ENCODE results near the gene MINK1.

Gene MINK1

DNA sequence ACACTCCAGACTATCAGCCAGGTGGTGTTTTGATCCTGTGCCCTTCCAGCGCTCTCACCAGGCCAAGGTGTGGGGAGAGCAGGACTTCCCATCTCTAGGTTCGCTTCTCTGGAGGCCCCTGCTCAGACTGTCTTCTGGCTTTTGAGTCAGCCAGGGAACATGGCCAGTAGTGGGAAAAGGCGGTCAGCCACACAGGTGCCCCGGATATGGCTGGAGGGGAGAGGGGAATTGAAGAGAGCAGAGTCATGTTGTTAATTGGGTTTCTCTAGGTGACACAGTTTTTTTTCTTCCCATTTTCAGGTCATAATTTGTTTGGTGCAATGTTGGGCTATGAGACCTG is 1.5 kb downstream of the MINK1 start:
- DNase-seq (ENCODE audit: low read depth): no peak
- TF ChIP-seq, protein P1, sequence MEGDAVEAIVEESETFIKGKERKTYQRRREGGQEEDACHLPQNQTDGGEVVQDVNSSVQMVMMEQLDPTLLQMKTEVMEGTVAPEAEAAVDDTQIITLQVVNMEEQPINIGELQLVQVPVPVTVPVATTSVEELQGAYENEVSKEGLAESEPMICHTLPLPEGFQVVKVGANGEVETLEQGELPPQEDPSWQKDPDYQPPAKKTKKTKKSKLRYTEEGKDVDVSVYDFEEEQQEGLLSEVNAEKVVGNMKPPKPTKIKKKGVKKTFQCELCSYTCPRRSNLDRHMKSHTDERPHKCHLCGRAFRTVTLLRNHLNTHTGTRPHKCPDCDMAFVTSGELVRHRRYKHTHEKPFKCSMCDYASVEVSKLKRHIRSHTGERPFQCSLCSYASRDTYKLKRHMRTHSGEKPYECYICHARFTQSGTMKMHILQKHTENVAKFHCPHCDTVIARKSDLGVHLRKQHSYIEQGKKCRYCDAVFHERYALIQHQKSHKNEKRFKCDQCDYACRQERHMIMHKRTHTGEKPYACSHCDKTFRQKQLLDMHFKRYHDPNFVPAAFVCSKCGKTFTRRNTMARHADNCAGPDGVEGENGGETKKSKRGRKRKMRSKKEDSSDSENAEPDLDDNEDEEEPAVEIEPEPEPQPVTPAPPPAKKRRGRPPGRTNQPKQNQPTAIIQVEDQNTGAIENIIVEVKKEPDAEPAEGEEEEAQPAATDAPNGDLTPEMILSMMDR (IDR thresholded peaks at IDR 0.05; ENCODE audit: low read depth, low read length): no peak
- TF ChIP-seq POLR2A (IDR thresholded peaks at IDR 0.05; ENCODE audit: extremely low read depth, insufficient read length) (no peak), MYC (IDR thresholded peaks at IDR 0.05; ENCODE audit: low read depth, low read length) (no peak)
- TF ChIP-seq, protein P2, sequence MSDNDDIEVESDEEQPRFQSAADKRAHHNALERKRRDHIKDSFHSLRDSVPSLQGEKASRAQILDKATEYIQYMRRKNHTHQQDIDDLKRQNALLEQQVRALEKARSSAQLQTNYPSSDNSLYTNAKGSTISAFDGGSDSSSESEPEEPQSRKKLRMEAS (IDR thresholded peaks at IDR 0.05; ENCODE audit: low read depth, low read length): no peak
- H3K4me3 ChIP-seq (ENCODE audit: low read depth, low read length): peak overlapping the region; percentile 71

DNA sequence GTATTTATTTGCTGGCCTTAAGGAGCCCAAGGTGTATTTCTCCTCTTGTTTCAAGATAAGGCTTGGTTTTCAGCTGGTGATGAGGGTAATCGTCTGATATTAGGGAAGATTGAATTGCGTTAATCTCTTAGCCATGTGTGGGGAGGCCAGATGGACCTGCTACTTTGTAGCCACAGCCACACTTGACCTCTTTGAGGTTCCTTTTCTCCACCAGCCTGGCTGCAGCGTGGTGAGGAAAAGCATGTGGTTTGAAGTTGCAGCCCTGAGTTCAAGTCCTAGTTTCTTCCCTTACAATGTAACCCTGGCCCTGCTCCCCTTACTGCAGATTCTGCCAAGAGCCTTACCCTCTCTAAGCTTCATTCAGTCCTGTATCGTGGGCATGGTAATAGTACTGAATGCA is 3.1 kb downstream of the MINK1 start:
- DNase-seq (ENCODE audit: low read depth): no peak
- TF ChIP-seq POLR2A (IDR thresholded peaks at IDR 0.05; ENCODE audit: extremely low read depth, insufficient read length) (no peak), MYC (IDR thresholded peaks at IDR 0.05; ENCODE audit: low read depth, low read length) (no peak)
- TF ChIP-seq, protein P2 (IDR thresholded peaks at IDR 0.05; ENCODE audit: low read depth, low read length): no peak
- TF ChIP-seq, protein P1 (IDR thresholded peaks at IDR 0.05; ENCODE audit: low read depth, low read length): no peak

DNA sequence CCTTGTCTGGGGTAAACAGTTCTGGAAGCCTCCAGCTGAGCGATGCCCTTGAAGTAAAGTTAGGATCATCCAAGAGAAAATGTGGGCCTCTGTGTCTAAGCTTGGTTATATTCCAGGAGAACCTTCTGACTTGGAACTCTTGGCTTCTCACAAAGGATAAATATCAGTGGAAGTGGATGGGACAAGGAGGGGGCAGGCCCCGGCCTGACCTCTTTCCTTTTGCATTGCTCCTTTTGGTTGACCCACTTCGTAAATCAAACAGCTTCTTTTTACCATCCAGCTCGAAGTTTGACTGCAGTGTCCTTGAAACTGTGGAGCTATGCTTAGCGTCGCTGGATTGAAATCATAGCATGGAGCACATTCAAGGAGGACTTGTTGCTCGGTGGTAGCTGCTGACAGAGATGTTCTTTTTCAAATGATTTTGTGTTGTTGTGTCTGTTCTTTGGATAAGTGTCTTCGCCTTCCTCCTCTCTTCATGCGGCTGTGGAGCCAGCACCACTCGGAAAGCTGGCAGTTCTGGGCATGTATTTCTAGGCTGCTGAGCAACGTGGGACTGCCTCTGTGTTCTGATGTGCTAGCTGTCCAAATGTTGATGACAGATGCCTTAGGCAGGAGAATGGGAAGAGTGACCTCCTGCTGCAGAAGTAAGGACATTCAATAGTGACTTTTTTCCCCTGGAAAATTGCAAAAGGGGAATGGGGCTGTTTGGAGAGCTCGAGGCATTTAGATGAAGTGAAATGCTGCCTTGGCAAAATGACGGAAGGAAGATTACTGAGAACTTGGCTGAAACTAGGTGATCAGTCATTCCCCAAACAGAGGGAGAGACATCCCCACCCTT is 4.5 kb downstream of the MINK1 start:
- no peak for DNase-seq (ENCODE audit: low read depth)
- no peak overlapping the region for H3K4me3 ChIP-seq (ENCODE audit: low read depth, low read length)
- TF ChIP-seq MYC (IDR thresholded peaks at IDR 0.05; ENCODE audit: low read depth, low read length): no peak
- TF ChIP-seq, protein P1 (IDR thresholded peaks at IDR 0.05; ENCODE audit: low read depth, low read length): no peak
- TF ChIP-seq POLR2A (IDR thresholded peaks at IDR 0.05; ENCODE audit: extremely low read depth, insufficient read length): no peak
- TF ChIP-seq, protein P2 (IDR thresholded peaks at IDR 0.05; ENCODE audit: low read depth, low read length): no peak

More for the DNA sequence above, 3.1 kb downstream of the MINK1 start:
- no peak overlapping the region for H3K4me3 ChIP-seq (ENCODE audit: low read depth, low read length)

DNA sequence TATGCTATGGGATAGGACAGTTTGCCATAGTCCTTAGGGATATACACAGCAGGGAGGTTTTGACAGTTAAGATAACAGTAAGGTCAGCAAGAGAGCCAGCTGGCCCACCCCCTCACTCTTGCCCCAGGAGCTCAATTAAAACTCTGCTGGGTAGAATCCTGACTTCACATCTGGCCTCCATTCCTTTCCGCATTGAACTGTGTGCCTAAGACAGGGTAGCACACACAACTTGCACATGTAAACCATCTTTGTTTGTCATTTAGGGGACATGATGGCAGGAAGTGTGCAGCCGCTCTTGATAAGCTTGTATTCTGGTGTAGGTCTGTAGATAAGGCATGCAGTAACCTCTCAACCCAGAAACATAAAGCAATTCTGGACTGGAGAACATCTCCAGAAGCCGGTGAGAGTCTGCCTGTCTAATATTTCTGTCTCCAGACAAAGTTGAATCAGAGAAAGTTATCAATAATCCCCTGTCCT is 5.2 kb downstream of the MINK1 start:
- no peak overlapping the region for H3K4me3 ChIP-seq (ENCODE audit: low read depth, low read length)
- no peak for DNase-seq (ENCODE audit: low read depth)
- TF ChIP-seq MYC (IDR thresholded peaks at IDR 0.05; ENCODE audit: low read depth, low read length): no peak
- TF ChIP-seq, protein P1 (IDR thresholded peaks at IDR 0.05; ENCODE audit: low read depth, low read length): no peak
- TF ChIP-seq, protein P2 (IDR thresholded peaks at IDR 0.05; ENCODE audit: low read depth, low read length): no peak
- no peak for TF ChIP-seq POLR2A (IDR thresholded peaks at IDR 0.05; ENCODE audit: extremely low read depth, insufficient read length)

DNA sequence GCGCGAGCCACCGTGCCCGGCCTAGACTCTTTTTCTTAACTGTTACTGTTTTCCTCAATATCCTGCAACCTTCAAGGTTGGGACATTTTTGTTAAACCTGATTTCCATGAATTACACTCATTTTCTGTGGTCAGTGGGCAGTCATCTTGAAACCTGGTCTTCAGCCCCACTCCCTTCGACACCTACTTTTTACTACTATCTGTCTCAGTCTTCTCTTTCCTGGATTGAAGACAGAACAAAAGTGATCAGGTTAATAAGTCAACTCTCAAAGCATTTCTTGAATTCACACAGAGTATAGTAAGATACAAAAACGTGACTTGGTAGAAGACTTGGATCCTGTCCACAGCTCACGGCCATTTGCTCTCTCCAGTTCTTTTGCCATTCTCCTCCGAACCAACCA is 6.1 kb downstream of the MINK1 start:
- TF ChIP-seq, protein P1 (IDR thresholded peaks at IDR 0.05; ENCODE audit: low read depth, low read length): no peak
- TF ChIP-seq, protein P2 (IDR thresholded peaks at IDR 0.05; ENCODE audit: low read depth, low read length): no peak
- TF ChIP-seq POLR2A (IDR thresholded peaks at IDR 0.05; ENCODE audit: extremely low read depth, insufficient read length) (no peak), MYC (IDR thresholded peaks at IDR 0.05; ENCODE audit: low read depth, low read length) (no peak)
- H3K4me3 ChIP-seq (ENCODE audit: low read depth, low read length): no peak overlapping the region
- no peak for DNase-seq (ENCODE audit: low read depth)

Data from NB4 (cell line).